NT2/D1 (cell line): Measurements from ENCODE around the gene FAM53B.

ENCODE experiments used
- DNase-seq: peaks from one replicate; pipeline ENCODE4 v3.0.0-alpha.2; 2011; ENCODE audit warnings: low read depth, low spot score
- H3K27me3 ChIP-seq: 2 replicates; pipeline ENCODE4 v1.6.0; 2011; ENCODE audit warnings: mild to moderate bottlenecking; ENCODE audit not compliant: insufficient read length, insufficient read depth
- H3K36me3 ChIP-seq: 2 replicates; pipeline ENCODE4 v1.6.1; 2011; ENCODE audit warnings: mild to moderate bottlenecking, low read length, mixed read lengths; ENCODE audit not compliant: insufficient read depth, insufficient read length
- H3K4me1 ChIP-seq: 2 replicates; pipeline ENCODE4 v1.5.1; 2011; ENCODE audit not compliant: insufficient read depth, insufficient read length
- H3K4me3 ChIP-seq: 2 replicates; pipeline ENCODE4 v1.5.1; 2011; ENCODE audit warnings: low read depth; ENCODE audit not compliant: insufficient read length
- H3K9ac ChIP-seq: 2 replicates; pipeline ENCODE4 v1.6.0; 2011; ENCODE audit warnings: low read depth; ENCODE audit not compliant: insufficient read length
- H3K9me3 ChIP-seq: 2 replicates; pipeline ENCODE4 v1.5.1; 2011; ENCODE audit warnings: mild to moderate bottlenecking, low read length; ENCODE audit not compliant: insufficient read depth
- SUZ12 ChIP-seq: IDR thresholded peaks from 2 replicates; pipeline ENCODE4 v1.6.1; 2011; ENCODE audit not compliant: insufficient read length, insufficient read depth; ENCODE audit errors: extremely low read depth
- YY1 ChIP-seq: IDR thresholded peaks from 2 replicates; pipeline ENCODE4 v1.6.1; 2011; ENCODE audit not compliant: insufficient read length, insufficient read depth
- ZNF274 ChIP-seq: IDR thresholded peaks from 2 replicates; pipeline ENCODE4 v1.6.1; 2011; ENCODE audit warnings: mild to moderate bottlenecking, low read depth, low read length

Gene FAM53B

GRCh38 chr10:124700293-124701037 lies 43.7 kb downstream of the FAM53B start:
- Histone ChIP-seq H3K36me3 (peaks cover 43% of the 10 kb centered on the region), H3K9ac (no peak overlapping the region)

GRCh38 chr10:124699471-124700292 lies 44.5 kb downstream of the FAM53B start:
- Histone ChIP-seq H3K4me1 (peaks cover 7% of the 10 kb centered on the region), H3K4me3 (no peak overlapping the region), H3K36me3 (peaks cover 38% of the 10 kb centered on the region), H3K9ac (no peak overlapping the region), H3K27me3 (no peaks in the 10 kb centered on the region), H3K9me3 (no peaks in the 10 kb centered on the region)
- DNase-seq, result no peak
- TF ChIP-seq ZNF274, result no peak
- TF ChIP-seq SUZ12, result no peak
- TF ChIP-seq YY1, result no peak

More at GRCh38 chr10:124700293-124701037, 43.7 kb downstream of the FAM53B start:
- H3K4me3 ChIP-seq, result no peak overlapping the region
- no peaks in the 10 kb centered on the region for H3K27me3 ChIP-seq
- no peak for TF ChIP-seq SUZ12
- no peak for TF ChIP-seq YY1
- no peak for TF ChIP-seq ZNF274
- H3K4me1 ChIP-seq, result peaks cover 13% of the 10 kb centered on the region
- DNase-seq, result no peak
- no peaks in the 10 kb centered on the region for H3K9me3 ChIP-seq

GRCh38 chr10:124698545-124699469 lies 45.4 kb downstream of the FAM53B start:
- Histone ChIP-seq H3K9ac (no peak overlapping the region), H3K4me1 (peaks cover 4% of the 10 kb centered on the region), H3K36me3 (peaks cover 33% of the 10 kb centered on the region), H3K9me3 (no peaks in the 10 kb centered on the region), H3K4me3 (no peak overlapping the region), H3K27me3 (no peaks in the 10 kb centered on the region)
- no peak for TF ChIP-seq YY1
- no peak for TF ChIP-seq SUZ12
- no peak for TF ChIP-seq ZNF274
- no peak for DNase-seq

GRCh38 chr10:124697837-124698544 lies 46.2 kb downstream of the FAM53B start:
- Histone ChIP-seq H3K4me3 (no peak overlapping the region), H3K27me3 (no peaks in the 10 kb centered on the region), H3K9me3 (no peaks in the 10 kb centered on the region), H3K36me3 (peaks cover 33% of the 10 kb centered on the region), H3K9ac (no peak overlapping the region), H3K4me1 (peaks cover 4% of the 10 kb centered on the region)
- DNase-seq, result no peak
- no peak for TF ChIP-seq SUZ12

- Histone ChIP-seq H3K36me3 (peaks cover 37% of the 10 kb centered on the region), H3K9ac (no peak overlapping the region), H3K9me3 (no peaks in the 10 kb centered on the region), H3K4me1 (peaks cover 4% of the 10 kb centered on the region), H3K27me3 (no peaks in the 10 kb centered on the region), H3K4me3 (no peak overlapping the region)
- no peak for DNase-seq
- TF ChIP-seq SUZ12, result no peak
- no peak for TF ChIP-seq ZNF274
- TF ChIP-seq YY1, result no peak
Observed at GRCh38 chr10:124697443-124697836, 46.7 kb downstream of the FAM53B start.

- Histone ChIP-seq H3K4me1 (peaks cover 4% of the 10 kb centered on the region), H3K9ac (no peak overlapping the region), H3K27me3 (no peaks in the 10 kb centered on the region), H3K36me3 (peaks cover 37% of the 10 kb centered on the region), H3K9me3 (no peaks in the 10 kb centered on the region), H3K4me3 (no peak overlapping the region)
- TF ChIP-seq YY1, result no peak
- no peak for TF ChIP-seq ZNF274
- no peak for TF ChIP-seq SUZ12
- DNase-seq, result no peak
Observed at GRCh38 chr10:124696446-124697392, 47.5 kb downstream of the FAM53B start.
